ENCODE data around the gene SLC7A8. TPM values are rescaled to one million over a fixed set of nuclear protein-coding genes. Genes with fewer than 3 reads are reported as not detected.
A peak's percentile ranks its signal among the peaks of the same experiment; 100 is the strongest.

SLC7A8 gene
- total RNA-seq, 2 experiments from 2014 or later, result 0.76 to 0.93 TPM

GRCh38 chr14:23121361-23121771, 62.1 kb downstream of the SLC7A8 start:
- H3K9me3 Mint-ChIP-seq, result no peaks in the 10 kb centered on the region
- no peaks in the 10 kb centered on the region for H3K36me3 Mint-ChIP-seq (ENCODE audit: low read depth)
- H3K27ac Mint-ChIP-seq, result peak overlapping the region; percentile 83
- H3K4me3 Mint-ChIP-seq, result no peak overlapping the region
- H3K27me3 Mint-ChIP-seq, result peaks cover 4% of the 10 kb centered on the region
- peaks cover 34% of the 10 kb centered on the region for H3K4me1 Mint-ChIP-seq
- DNase-seq, result peak; percentile 36
- CTCF ChIA-PET, result interaction anchor here (0.6 to 7.6 kb wide), 36 partner anchors 8 to 262 kb away, joined by 3 to 214 read pairs (median 7); partner anchors contain the start of genes ACIN1, C14orf119, CDH24 and HAUS4
- POLR2A ChIA-PET, result interaction anchor here (0.8 to 2.9 kb wide), 8 partner anchors 9 to 200 kb away, joined by 3 to 22 read pairs (median 4); partner anchors contain the start of genes ACIN1, C14orf119, PABPN1 and PPP1R3E

GRCh38 chr14:23120541-23121251, 62.8 kb downstream of the SLC7A8 start:
- Mint-ChIP-seq H3K27ac (peak overlapping the region; percentile 83), H3K27me3 (peaks cover 1% of the 10 kb centered on the region), H3K4me3 (peak overlapping the region; percentile 36), H3K36me3 (ENCODE audit: low read depth) (no peaks in the 10 kb centered on the region), H3K9me3 (no peaks in the 10 kb centered on the region), H3K4me1 (peaks cover 34% of the 10 kb centered on the region)
- CTCF ChIA-PET, result interaction anchor here (0.6 to 7.6 kb wide), 56 partner anchors 9 to 436 kb away, joined by 3 to 214 read pairs (median 5); partner anchors contain the start of genes ACIN1, C14orf119, CDH24 and HAUS4
- DNase-seq, result peak; percentile 85
- POLR2A ChIA-PET, result interaction anchor here (0.6 to 2.9 kb wide), 13 partner anchors 10 to 201 kb away, joined by 3 to 22 read pairs (median 4); partner anchors contain the start of genes ACIN1, C14orf119, PABPN1 and PPP1R3E

- peak overlapping the region; percentile 83 for H3K27ac Mint-ChIP-seq
- no peaks in the 10 kb centered on the region for H3K9me3 Mint-ChIP-seq
- ChIA-PET CTCF (interaction anchor here (0.6 to 7.6 kb wide), 21 partner anchors 10 to 269 kb away, joined by 3 to 214 read pairs (median 9); partner anchors contain the start of genes ACIN1, C14orf119, HOMEZ and PABPN1), POLR2A (interaction anchor here (0.7 to 2.9 kb wide), 8 partner anchors 24 to 202 kb away, joined by 3 to 22 read pairs (median 6); partner anchors contain the start of genes ACIN1, C14orf119, PABPN1 and PPP1R3E)
- no peaks in the 10 kb centered on the region for H3K36me3 Mint-ChIP-seq (ENCODE audit: low read depth)
- DNase-seq, result peak; percentile 38
- no peak overlapping the region for H3K4me3 Mint-ChIP-seq
- H3K4me1 Mint-ChIP-seq, result peaks cover 41% of the 10 kb centered on the region
- H3K27me3 Mint-ChIP-seq, result peaks cover 4% of the 10 kb centered on the region
Measured at GRCh38 chr14:23119363-23120327, 63.8 kb downstream of the SLC7A8 start.

- CTCF ChIA-PET, result interaction anchor here (1.0 to 7.6 kb wide), 3 partner anchors 68 to 261 kb away, joined by 3 to 214 read pairs (median 27); partner anchors contain the start of gene SLC7A8
- Mint-ChIP-seq H3K4me3 (no peak within 1 kb of the TSS), H3K9me3 (no peaks in the 10 kb centered on the region)
Measured at GRCh38 chr14:23118506-23119362, 64.7 kb downstream of the SLC7A8 start, which contains the start of gene CEBPE. Gene CEBPE, minus strand, starts transcription at chr14:23119255. Its CDS starts 164 bp downstream, at chr14:23119091.

GRCh38 chr14:23117371-23118020, 66.0 kb downstream of the SLC7A8 start:
- H3K4me1 Mint-ChIP-seq, result peaks cover 47% of the 10 kb centered on the region
- no peak overlapping the region for H3K4me3 Mint-ChIP-seq
- no peak overlapping the region for H3K27ac Mint-ChIP-seq
- peaks cover 4% of the 10 kb centered on the region for H3K27me3 Mint-ChIP-seq
- CTCF ChIA-PET, result no interaction called here
- no peak for DNase-seq
- H3K9me3 Mint-ChIP-seq, result no peaks in the 10 kb centered on the region
- POLR2A ChIA-PET, result no interaction called here
- no peaks in the 10 kb centered on the region for H3K36me3 Mint-ChIP-seq (ENCODE audit: low read depth)

More at GRCh38 chr14:23118506-23119362, 64.7 kb downstream of the SLC7A8 start, which contains the start of gene CEBPE:
- no peak for DNase-seq
- H3K27me3 Mint-ChIP-seq, result peaks cover 4% of the 10 kb centered on the region
- POLR2A ChIA-PET, result interaction anchor here (2.9 kb wide), 1 partner anchor 183 kb away, joined by 17 read pairs; the partner anchor contains the start of gene PPP1R3E
- peaks cover 45% of the 10 kb centered on the region for H3K4me1 Mint-ChIP-seq
- H3K36me3 Mint-ChIP-seq (ENCODE audit: low read depth), result no peaks in the 10 kb centered on the region
- H3K27ac Mint-ChIP-seq, result peak within 1 kb of the TSS; percentile 83

GRCh38 chr14:23115918-23116317, 67.5 kb downstream of the SLC7A8 start:
- DNase-seq, result no peak
- H3K9me3 Mint-ChIP-seq, result no peaks in the 10 kb centered on the region
- no peaks in the 10 kb centered on the region for H3K36me3 Mint-ChIP-seq (ENCODE audit: low read depth)
- H3K27ac Mint-ChIP-seq, result no peak overlapping the region
- H3K4me3 Mint-ChIP-seq, result no peak overlapping the region
- ChIA-PET CTCF (interaction anchor here (1.0 kb wide), 1 partner anchor 69 kb away, joined by 3 read pairs; no protein-coding TSS in a partner anchor), POLR2A (no interaction called here)
- H3K4me1 Mint-ChIP-seq, result peaks cover 34% of the 10 kb centered on the region
- H3K27me3 Mint-ChIP-seq, result peaks cover 4% of the 10 kb centered on the region

- H3K4me3 Mint-ChIP-seq, result no peak overlapping the region
- no peak for DNase-seq
- peaks cover 26% of the 10 kb centered on the region for H3K4me1 Mint-ChIP-seq
- no peaks in the 10 kb centered on the region for H3K9me3 Mint-ChIP-seq
- H3K36me3 Mint-ChIP-seq (ENCODE audit: low read depth), result no peaks in the 10 kb centered on the region
- ChIA-PET CTCF (interaction anchor here (1.0 kb wide), 1 partner anchor 70 kb away, joined by 3 read pairs; no protein-coding TSS in a partner anchor), POLR2A (no interaction called here)
- H3K27ac Mint-ChIP-seq, result no peak overlapping the region
- peaks cover 4% of the 10 kb centered on the region for H3K27me3 Mint-ChIP-seq
Measured at GRCh38 chr14:23115039-23115731, 68.3 kb downstream of the SLC7A8 start.

- Mint-ChIP-seq H3K27ac (no peak overlapping the region), H3K36me3 (ENCODE audit: low read depth) (no peaks in the 10 kb centered on the region), H3K4me3 (no peak overlapping the region), H3K9me3 (no peaks in the 10 kb centered on the region), H3K4me1 (peaks cover 21% of the 10 kb centered on the region), H3K27me3 (peaks cover 4% of the 10 kb centered on the region)
- DNase-seq, result no peak
- ChIA-PET POLR2A (no interaction called here), CTCF (interaction anchor here (1.0 kb wide), 1 partner anchor 70 kb away, joined by 3 read pairs; no protein-coding TSS in a partner anchor)
Measured at GRCh38 chr14:23114669-23115038, 68.8 kb downstream of the SLC7A8 start.

GRCh38 chr14:23114120-23114458, 69.4 kb downstream of the SLC7A8 start:
- Mint-ChIP-seq H3K36me3 (ENCODE audit: low read depth) (no peaks in the 10 kb centered on the region), H3K27ac (no peak overlapping the region), H3K9me3 (no peaks in the 10 kb centered on the region), H3K4me1 (peaks cover 15% of the 10 kb centered on the region), H3K4me3 (no peak overlapping the region), H3K27me3 (peaks cover 4% of the 10 kb centered on the region)
- POLR2A ChIA-PET, result no interaction called here
- CTCF ChIA-PET, result no interaction called here
- no peak for DNase-seq

- Mint-ChIP-seq H3K4me1 (peaks cover 14% of the 10 kb centered on the region), H3K4me3 (no peak overlapping the region), H3K9me3 (no peaks in the 10 kb centered on the region), H3K27me3 (peaks cover 4% of the 10 kb centered on the region), H3K27ac (no peak overlapping the region), H3K36me3 (ENCODE audit: low read depth) (no peaks in the 10 kb centered on the region)
- no peak for DNase-seq
- ChIA-PET CTCF (interaction anchor here (0.9 to 2.8 kb wide), 2 partner anchors 8 to 45 kb away, joined by 4 to 16 read pairs; no protein-coding TSS in a partner anchor), POLR2A (interaction anchor here (1.6 kb wide), 1 partner anchor 18 kb away, joined by 7 read pairs; the partner anchor contains the start of genes ACIN1 and C14orf119)
Measured at GRCh38 chr14:23113431-23114119, 69.9 kb downstream of the SLC7A8 start.
